ENCODE data around the gene FEM1B. TPM values are rescaled to one million over a fixed set of nuclear protein-coding genes. Genes with fewer than 3 reads are reported as not detected.

Gene FEM1B
- total and polyA plus RNA-seq, 5 experiments from 2014 or later = 13.4 to 66.5 (median 15.7) TPM

- peaks cover 3 to 18% (median 3%) of the 10 kb centered on the region in 4 donors for H3K4me1 Mint-ChIP-seq
- no peaks in the 10 kb centered on the region for H3K9me3 Mint-ChIP-seq
- H3K27ac Mint-ChIP-seq = no peak overlapping the region
- H3K4me3 Mint-ChIP-seq = no peak overlapping the region
- POLR2A ChIA-PET = no interaction called here
- no peak for DNase-seq
- peaks cover 0 to 10% (median 4%) of the 10 kb centered on the region in 5 donors for H3K27me3 Mint-ChIP-seq
- H3K36me3 Mint-ChIP-seq = peaks cover 0 to 1% (median 0%) of the 10 kb centered on the region in 3 donors
- no peak for ATAC-seq
Observed at GRCh38 chr15:68235022-68235421, 42.5 kb upstream of the FEM1B start.

GRCh38 chr15:68239025-68239424 lies 38.5 kb upstream of the FEM1B start:
- POLR2A ChIA-PET = no interaction called here
- Mint-ChIP-seq H3K4me3 (no peak overlapping the region), H3K27me3 (peaks cover 0 to 4% (median 2%) of the 10 kb centered on the region in 5 donors), H3K36me3 (peaks cover 0 to 16% (median 10%) of the 10 kb centered on the region in 3 donors), H3K4me1 (peaks cover 0 to 1% (median 0%) of the 10 kb centered on the region in 4 donors), H3K9me3 (peaks cover 0 to 24% (median 14%) of the 10 kb centered on the region in 9 donors), H3K27ac (no peak overlapping the region)
- ATAC-seq (no peak), DNase-seq (no peak)

- DNase-seq (no peak), ATAC-seq (no peak)
- H3K9me3 Mint-ChIP-seq = peaks cover 0 to 37% (median 24%) of the 10 kb centered on the region in 9 donors
- H3K4me3 Mint-ChIP-seq = no peak overlapping the region
- H3K4me1 Mint-ChIP-seq = peaks cover 0 to 1% (median 0%) of the 10 kb centered on the region in 4 donors
- POLR2A ChIA-PET = no interaction called here
- H3K27ac Mint-ChIP-seq = peak overlapping the region in 1 of 10 donors; percentile 44
- H3K36me3 Mint-ChIP-seq = peaks cover 0 to 27% (median 20%) of the 10 kb centered on the region in 3 donors
- H3K27me3 Mint-ChIP-seq = peaks cover 0 to 4% (median 3%) of the 10 kb centered on the region in 5 donors
Observed at GRCh38 chr15:68241088-68241935, 36.2 kb upstream of the FEM1B start.

- POLR2A ChIA-PET = no interaction called here
- peaks cover 0 to 2% (median 0%) of the 10 kb centered on the region in 4 donors for H3K4me1 Mint-ChIP-seq
- peaks cover 0 to 7% (median 4%) of the 10 kb centered on the region in 5 donors for H3K27me3 Mint-ChIP-seq
- no peak for ATAC-seq
- peaks cover 0 to 37% (median 24%) of the 10 kb centered on the region in 9 donors for H3K9me3 Mint-ChIP-seq
- no peak for DNase-seq
- H3K36me3 Mint-ChIP-seq = peaks cover 0 to 27% (median 19%) of the 10 kb centered on the region in 3 donors
- H3K27ac Mint-ChIP-seq = no peak overlapping the region
- H3K4me3 Mint-ChIP-seq = no peak overlapping the region
Observed at GRCh38 chr15:68244235-68244634, 33.3 kb upstream of the FEM1B start.

- POLR2A ChIA-PET = no interaction called here
- H3K4me3 Mint-ChIP-seq = no peak overlapping the region
- peaks cover 0 to 9% (median 8%) of the 10 kb centered on the region in 3 donors for H3K36me3 Mint-ChIP-seq
- peaks cover 0 to 2% (median 0%) of the 10 kb centered on the region in 4 donors for H3K4me1 Mint-ChIP-seq
- H3K27ac Mint-ChIP-seq = no peak overlapping the region
- DNase-seq (no peak), ATAC-seq (no peak)
- peaks cover 0 to 13% (median 7%) of the 10 kb centered on the region in 9 donors for H3K9me3 Mint-ChIP-seq
- H3K27me3 Mint-ChIP-seq = peaks cover 0 to 9% (median 4%) of the 10 kb centered on the region in 5 donors
Observed at GRCh38 chr15:68249058-68249713, 28.4 kb upstream of the FEM1B start.

GRCh38 chr15:68252925-68253534 lies 24.5 kb upstream of the FEM1B start:
- DNase-seq = peak in 7 of 10 donors; percentile 38 to 73 (median 52)
- POLR2A ChIA-PET = interaction anchor here (0.7 to 1.9 kb wide), 4 partner anchors 25 to 53 kb away, joined by 3 to 11 read pairs (median 6); partner anchors contain the start of gene FEM1B
- Mint-ChIP-seq H3K36me3 (no peaks in the 10 kb centered on the region), H3K4me1 (peaks cover 0 to 7% (median 3%) of the 10 kb centered on the region in 4 donors), H3K9me3 (no peaks in the 10 kb centered on the region), H3K27ac (no peak overlapping the region), H3K27me3 (peaks cover 0 to 7% (median 2%) of the 10 kb centered on the region in 5 donors), H3K4me3 (no peak overlapping the region)
- peak; percentile 57 to 76 for ATAC-seq

GRCh38 chr15:68256675-68257450 lies 20.7 kb upstream of the FEM1B start:
- peak overlapping the region; percentile 72 to 87 (median 79) for H3K4me3 Mint-ChIP-seq
- POLR2A ChIA-PET = interaction anchor here (5.3 kb wide), 1 partner anchor 22 kb away, joined by 77 read pairs; the partner anchor contains the start of gene FEM1B
- H3K4me1 Mint-ChIP-seq = peaks cover 4 to 17% (median 8%) of the 10 kb centered on the region in 4 donors
- no peaks in the 10 kb centered on the region for H3K36me3 Mint-ChIP-seq
- H3K27ac Mint-ChIP-seq = peak overlapping the region in 7 of 10 donors; percentile 38 to 86 (median 69)
- DNase-seq (peak; percentile 33 to 73 (median 50)), ATAC-seq (peak; percentile 54 to 74)
- H3K27me3 Mint-ChIP-seq = peaks cover 0 to 7% (median 2%) of the 10 kb centered on the region in 5 donors
- H3K9me3 Mint-ChIP-seq = no peaks in the 10 kb centered on the region

- DNase-seq = peak in 6 of 10 donors; percentile 11 to 37 (median 22)
- no peaks in the 10 kb centered on the region for H3K9me3 Mint-ChIP-seq
Observed at GRCh38 chr15:68258692-68259091, 18.9 kb upstream of the FEM1B start.

GRCh38 chr15:68259883-68260282 lies 17.7 kb upstream of the FEM1B start:
- no peak overlapping the region for H3K27ac Mint-ChIP-seq
- H3K9me3 Mint-ChIP-seq = no peaks in the 10 kb centered on the region
- POLR2A ChIA-PET = interaction anchor here (5.3 kb wide), 1 partner anchor 19 kb away, joined by 77 read pairs; the partner anchor contains the start of gene FEM1B
- no peak for ATAC-seq
- no peaks in the 10 kb centered on the region for H3K36me3 Mint-ChIP-seq
- no peak overlapping the region for H3K4me3 Mint-ChIP-seq
- H3K4me1 Mint-ChIP-seq = peaks cover 4 to 17% (median 8%) of the 10 kb centered on the region in 4 donors
- peaks cover 7 to 21% (median 15%) of the 10 kb centered on the region in 5 donors for H3K27me3 Mint-ChIP-seq
- no peak for DNase-seq

More at GRCh38 chr15:68258692-68259091, 18.9 kb upstream of the FEM1B start:
- ATAC-seq = peak; percentile 82 to 94
- Mint-ChIP-seq H3K4me1 (peaks cover 4 to 17% (median 8%) of the 10 kb centered on the region in 4 donors), H3K27ac (peak overlapping the region in 6 of 10 donors; percentile 32 to 68 (median 42)), H3K27me3 (peaks cover 2 to 17% (median 9%) of the 10 kb centered on the region in 5 donors), H3K4me3 (peak overlapping the region in 3 of 10 donors; percentile 0 to 23 (median 5)), H3K36me3 (no peaks in the 10 kb centered on the region)
- POLR2A ChIA-PET = interaction anchor here (0.8 to 5.3 kb wide), 2 partner anchors 20 to 47 kb away, joined by 3 to 77 read pairs; partner anchors contain the start of gene FEM1B

- Mint-ChIP-seq H3K36me3 (no peaks in the 10 kb centered on the region), H3K27ac (no peak overlapping the region), H3K27me3 (peaks cover 9 to 23% (median 17%) of the 10 kb centered on the region in 5 donors), H3K9me3 (no peaks in the 10 kb centered on the region), H3K4me3 (no peak overlapping the region), H3K4me1 (peaks cover 4 to 15% (median 7%) of the 10 kb centered on the region in 4 donors)
- DNase-seq (no peak), ATAC-seq (no peak)
- POLR2A ChIA-PET = no interaction called here
Observed at GRCh38 chr15:68261241-68261640, 16.3 kb upstream of the FEM1B start.

- DNase-seq (no peak), ATAC-seq (no peak)
- no peak overlapping the region for H3K27ac Mint-ChIP-seq
- no peak overlapping the region for H3K4me3 Mint-ChIP-seq
- peaks cover 9 to 23% (median 17%) of the 10 kb centered on the region in 5 donors for H3K27me3 Mint-ChIP-seq
- H3K36me3 Mint-ChIP-seq = no peaks in the 10 kb centered on the region
- no peaks in the 10 kb centered on the region for H3K9me3 Mint-ChIP-seq
- H3K4me1 Mint-ChIP-seq = peaks cover 4 to 12% (median 6%) of the 10 kb centered on the region in 4 donors
- POLR2A ChIA-PET = interaction anchor here (1.2 kb wide), 1 partner anchor 15 kb away, joined by 7 read pairs; the partner anchor contains the start of gene FEM1B
Observed at GRCh38 chr15:68261980-68262379, 15.6 kb upstream of the FEM1B start.
